GM21381 (cell line): ENCODE data around the gene HOMER1.

ENCODE experiments used
- ATAC-seq: cut with Tn5 transposase; IDR thresholded peaks from one replicate; pipeline ENCODE4 v1.9.1; 2021; ENCODE audit warnings: mild to moderate bottlenecking, moderate library complexity; ENCODE audit not compliant: unreplicated experiment

Gene HOMER1

GRCh38 chr5:79513704-79514390 lies at the start of gene HOMER1:
TSS of gene HOMER1 (minus strand) at chr5:79514134. CDS start at chr5:79512774, 1,360 bp downstream.
- peak; percentile 62 for ATAC-seq

GRCh38 chr5:79563247-79563590 lies 49.3 kb upstream of the HOMER1 start:
- ATAC-seq, result no peak

GRCh38 chr5:79562351-79563246 lies 48.7 kb upstream of the HOMER1 start:
- no peak for ATAC-seq

- peak; percentile 40 for ATAC-seq
Measured at GRCh38 chr5:79561525-79561893, 47.6 kb upstream of the HOMER1 start.

GRCh38 chr5:79560771-79561524 lies 47.0 kb upstream of the HOMER1 start:
- ATAC-seq, result peak; percentile 89

- ATAC-seq, result no peak
Measured at GRCh38 chr5:79555418-79555817, 41.5 kb upstream of the HOMER1 start.

- no peak for ATAC-seq
Measured at GRCh38 chr5:79552984-79553383, 39.0 kb upstream of the HOMER1 start.

- ATAC-seq, result no peak
Measured at GRCh38 chr5:79547982-79548381, 34.0 kb upstream of the HOMER1 start.

GRCh38 chr5:79547429-79547822 lies 33.5 kb upstream of the HOMER1 start:
- ATAC-seq, result no peak

- no peak for ATAC-seq
Measured at GRCh38 chr5:79546782-79547428, 33.0 kb upstream of the HOMER1 start.

- no peak for ATAC-seq
Measured at GRCh38 chr5:79544131-79544530, 30.2 kb upstream of the HOMER1 start.

- no peak for ATAC-seq
Measured at GRCh38 chr5:79540939-79541338, 27.0 kb upstream of the HOMER1 start.

GRCh38 chr5:79536193-79536906 lies 22.4 kb upstream of the HOMER1 start:
- no peak for ATAC-seq

- no peak for ATAC-seq
Measured at GRCh38 chr5:79535477-79536192, 21.7 kb upstream of the HOMER1 start.

- no peak for ATAC-seq
Measured at GRCh38 chr5:79529110-79529509, 15.2 kb upstream of the HOMER1 start.

- no peak for ATAC-seq
Measured at GRCh38 chr5:79527431-79527830, 13.5 kb upstream of the HOMER1 start.

GRCh38 chr5:79526928-79527327 lies 13.0 kb upstream of the HOMER1 start:
- no peak for ATAC-seq

GRCh38 chr5:79526493-79526892 lies 12.6 kb upstream of the HOMER1 start:
- no peak for ATAC-seq

GRCh38 chr5:79521156-79521555 lies 7.2 kb upstream of the HOMER1 start:
- no peak for ATAC-seq

- ATAC-seq, result no peak
Measured at GRCh38 chr5:79518718-79519117, 4.8 kb upstream of the HOMER1 start.
